SH-SY5Y (cell line): Measurements from ENCODE around the gene SPATS2L.

Experiments
- GATA2 ChIP-seq: IDR thresholded peaks from 2 replicates; pipeline ENCODE4 v1.6.1; 2011; ENCODE audit warnings: mild to moderate bottlenecking, low read depth, low read length
- GATA3 ChIP-seq: IDR thresholded peaks from 2 replicates; pipeline ENCODE4 v1.6.1; 2011; ENCODE audit warnings: low read depth, mild to moderate bottlenecking, low read length, moderate library complexity

DNA sequence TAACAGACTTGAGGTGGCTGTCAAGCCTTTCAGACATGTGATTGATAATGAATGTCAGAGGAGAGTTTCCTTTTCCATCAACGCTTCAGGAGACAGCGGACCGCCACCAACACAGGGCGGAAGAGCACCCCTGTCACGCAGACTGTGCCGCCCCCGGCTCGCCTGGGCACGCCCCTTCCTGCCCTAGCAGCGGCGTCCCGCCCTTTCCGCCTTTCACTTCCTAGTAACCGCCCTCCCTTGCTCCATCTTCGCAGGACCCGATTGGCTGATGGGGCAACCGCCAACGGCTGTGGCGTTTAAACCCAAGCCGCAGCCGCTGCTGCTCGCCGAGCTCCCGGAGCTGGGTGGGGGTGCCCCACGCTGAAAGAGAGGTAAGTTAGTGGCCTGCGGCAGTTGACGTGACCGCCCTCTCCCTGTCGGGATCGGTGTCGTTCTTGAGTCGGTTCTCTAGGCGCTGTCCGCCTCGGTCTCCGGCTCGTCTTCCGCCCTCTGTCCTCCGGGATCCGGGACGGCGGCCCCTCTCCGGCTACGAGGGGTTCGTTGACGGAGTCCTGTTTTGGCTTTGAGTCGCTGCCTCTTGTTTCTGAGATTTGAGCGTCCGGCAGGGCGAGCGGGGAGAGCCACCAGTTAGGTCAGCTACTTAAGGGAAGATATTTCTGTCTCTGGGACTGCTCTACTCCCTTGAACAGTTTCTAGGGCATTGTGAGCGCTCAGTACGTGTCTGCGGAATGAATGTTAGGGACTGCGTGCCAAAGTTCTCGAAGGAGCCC is 219.6 kb downstream of the SPATS2L start, which contains the start of gene SGO2:
- TF ChIP-seq GATA2 (no peak), GATA3 (no peak)
